BJ (cell line): ENCODE measurements around the gene ASCC3. TPM values are rescaled to one million over a fixed set of nuclear protein-coding genes. Genes with fewer than 3 reads are reported as not detected.

Experiments
- CTCF ChIA-PET: fragments of 350-600 bp; formaldehyde crosslinking; extraction: SDS; loops from one replicate; lab custom pipeline; 2021; ENCODE audit warnings: antibody characterized with exemption, inconsistent platforms; lab: Yijun Ruan, JAX
- POLR2A ChIA-PET: fragments of 300-600 bp; sonication (Branson Sonifier 250); formaldehyde crosslinking; extraction: SDS; loops from one replicate; lab custom pipeline; 2021; ENCODE audit warnings: antibody characterized with exemption; lab: Charles Lee
- DNase-seq: peaks from one replicate; pipeline ENCODE4 v3.0.0-alpha.2; 2011; ENCODE audit warnings: low read depth
- H3K27me3 ChIP-seq: 2 replicates; pipeline ENCODE4 v1.6.0; 2011; ENCODE audit warnings: low read length; ENCODE audit not compliant: control insufficient read depth, insufficient read depth
- H3K36me3 ChIP-seq: 2 replicates; pipeline ENCODE4 v1.5.1; 2011; ENCODE audit warnings: low read length; ENCODE audit not compliant: control insufficient read depth, insufficient read depth
- H3K4me3 ChIP-seq: 2 replicates; pipeline ENCODE4 v1.5.1; 2011; ENCODE audit warnings: low read depth, mild to moderate bottlenecking, control low read depth, low read length
- polyA plus RNA-seq: library from polyadenylated mRNA; depleted of rRNA; stranded (reverse); fragments of >200 nt; gene quantifications from 2 replicates; pipeline ENCODE4 v1.2.3, GENCODE V29; 2011
- TF ChIP-seq, protein P1 (sequence below): IDR thresholded peaks from 2 replicates; pipeline ENCODE4 v1.5.1; 2011; ENCODE audit warnings: low read depth, mild to moderate bottlenecking, control low read depth, inconsistent platforms, low read length, moderate library complexity; ENCODE audit not compliant: insufficient read depth

Gene ASCC3
- polyA plus RNA-seq, 1 experiment = 30.4 TPM

DNA sequence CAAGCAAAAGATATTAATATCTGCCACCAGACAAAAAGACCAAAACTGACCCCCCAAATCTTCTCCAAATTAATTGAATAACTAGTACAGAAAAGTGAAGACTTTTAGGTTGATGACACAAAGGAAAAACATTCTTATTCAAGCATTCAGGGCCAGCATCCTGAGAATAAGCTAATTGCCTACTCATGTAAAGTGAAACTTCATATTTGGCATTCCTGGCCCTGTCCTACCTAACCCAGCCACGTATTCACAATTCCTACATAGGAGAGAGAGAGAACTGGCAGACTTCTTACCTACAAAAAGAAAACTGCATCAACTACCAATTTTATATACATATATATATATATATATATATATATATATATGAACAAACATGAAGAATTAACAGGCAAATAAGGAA lies 4.9 kb upstream of the ASCC3 start:
- ChIA-PET CTCF (no interaction called here), POLR2A (no interaction called here)
- Histone ChIP-seq H3K27me3 (no peaks in the 10 kb centered on the region), H3K36me3 (no peaks in the 10 kb centered on the region), H3K4me3 (no peak overlapping the region)
- TF ChIP-seq, protein P1, sequence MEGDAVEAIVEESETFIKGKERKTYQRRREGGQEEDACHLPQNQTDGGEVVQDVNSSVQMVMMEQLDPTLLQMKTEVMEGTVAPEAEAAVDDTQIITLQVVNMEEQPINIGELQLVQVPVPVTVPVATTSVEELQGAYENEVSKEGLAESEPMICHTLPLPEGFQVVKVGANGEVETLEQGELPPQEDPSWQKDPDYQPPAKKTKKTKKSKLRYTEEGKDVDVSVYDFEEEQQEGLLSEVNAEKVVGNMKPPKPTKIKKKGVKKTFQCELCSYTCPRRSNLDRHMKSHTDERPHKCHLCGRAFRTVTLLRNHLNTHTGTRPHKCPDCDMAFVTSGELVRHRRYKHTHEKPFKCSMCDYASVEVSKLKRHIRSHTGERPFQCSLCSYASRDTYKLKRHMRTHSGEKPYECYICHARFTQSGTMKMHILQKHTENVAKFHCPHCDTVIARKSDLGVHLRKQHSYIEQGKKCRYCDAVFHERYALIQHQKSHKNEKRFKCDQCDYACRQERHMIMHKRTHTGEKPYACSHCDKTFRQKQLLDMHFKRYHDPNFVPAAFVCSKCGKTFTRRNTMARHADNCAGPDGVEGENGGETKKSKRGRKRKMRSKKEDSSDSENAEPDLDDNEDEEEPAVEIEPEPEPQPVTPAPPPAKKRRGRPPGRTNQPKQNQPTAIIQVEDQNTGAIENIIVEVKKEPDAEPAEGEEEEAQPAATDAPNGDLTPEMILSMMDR = no peak
- DNase-seq = no peak

DNA sequence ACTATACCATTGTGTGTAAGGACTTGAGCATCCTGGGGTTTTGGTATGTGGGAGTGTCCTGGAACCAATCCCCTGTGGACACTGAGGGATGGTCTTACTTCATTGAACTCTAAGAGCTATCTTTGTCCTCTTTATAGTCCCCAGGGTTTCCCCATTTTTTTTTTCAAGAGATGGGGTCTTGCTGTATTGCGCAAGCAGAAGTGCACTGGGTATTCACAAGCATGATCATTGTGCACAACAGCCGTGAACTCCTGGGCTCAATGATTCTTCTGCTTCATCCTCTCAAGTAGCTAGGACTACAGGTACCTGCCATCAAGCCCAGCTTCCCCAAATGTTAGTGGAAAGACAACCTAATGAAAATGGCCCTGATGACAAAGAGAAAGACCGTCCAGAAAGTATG lies 2.2 kb upstream of the ASCC3 start:
- TF ChIP-seq, protein P1 = no peak
- Histone ChIP-seq H3K27me3 (no peaks in the 10 kb centered on the region), H3K4me3 (no peak overlapping the region), H3K36me3 (no peaks in the 10 kb centered on the region)
- ChIA-PET POLR2A (no interaction called here), CTCF (interaction anchor here (1.3 kb wide), 1 partner anchor 12 kb away, joined by 4 read pairs; no protein-coding TSS in a partner anchor)
- DNase-seq = no peak

DNA sequence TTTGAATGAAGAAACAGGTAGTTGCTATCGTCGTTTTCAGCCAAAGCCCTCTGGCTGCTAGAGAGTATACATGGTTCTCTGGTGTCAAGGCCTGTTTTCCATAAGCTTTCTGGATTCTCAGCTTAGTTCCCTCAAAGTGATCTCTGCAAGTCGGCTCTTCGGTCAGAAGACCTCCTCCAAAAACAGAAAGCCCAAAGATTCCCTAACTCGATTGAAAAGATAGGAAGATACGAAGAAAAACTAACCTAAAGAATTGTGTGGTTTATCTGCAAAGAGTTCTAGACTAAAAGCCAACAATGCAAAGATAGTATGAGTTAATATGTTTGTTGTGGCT lies 545 bp upstream of the ASCC3 start:
- TF ChIP-seq, protein P1 = no peak
- Histone ChIP-seq H3K27me3 (no peaks in the 10 kb centered on the region), H3K36me3 (no peaks in the 10 kb centered on the region), H3K4me3 (peak overlapping the region; percentile 73)
- POLR2A ChIA-PET = interaction anchor here (0.9 kb wide), 1 partner anchor 202 kb away, joined by 3 read pairs; no protein-coding TSS in a partner anchor
- DNase-seq = no peak
- CTCF ChIA-PET = interaction anchor here (1.9 kb wide), 1 partner anchor 9 kb away, joined by 5 read pairs; no protein-coding TSS in a partner anchor

DNA sequence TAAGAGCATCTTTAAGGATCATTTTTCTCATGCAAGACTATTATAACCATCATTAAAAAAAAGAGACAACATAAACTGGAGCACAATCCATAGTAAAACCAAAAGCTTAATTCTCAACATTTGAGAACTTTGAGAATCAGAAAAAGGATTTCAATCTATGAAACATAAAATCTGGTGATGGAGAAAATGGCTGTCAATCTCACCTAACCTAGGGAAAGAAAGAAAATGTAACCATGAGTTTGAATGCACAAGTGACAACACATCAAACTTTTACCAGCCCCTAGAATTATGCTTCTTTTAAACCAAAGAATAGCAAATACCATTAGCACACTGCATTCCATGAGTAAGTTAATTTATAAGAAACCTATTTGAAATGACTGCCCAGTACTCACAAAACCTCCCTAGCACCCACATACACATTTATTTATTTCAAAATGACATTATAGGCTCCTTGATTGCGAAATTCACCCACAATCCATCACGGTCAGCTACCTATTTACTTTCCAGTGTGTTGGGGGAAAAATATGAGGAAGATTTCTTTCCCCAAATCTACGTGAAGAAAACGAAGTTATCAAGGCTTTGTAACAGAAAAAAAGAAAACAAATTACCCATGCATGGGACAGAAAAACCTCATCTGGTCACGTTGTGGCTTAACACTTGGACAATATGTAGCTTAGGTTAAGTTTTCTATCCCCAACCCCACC lies 828 bp downstream of the ASCC3 start:
- H3K27me3 ChIP-seq = no peaks in the 10 kb centered on the region
- no peak for DNase-seq
- peak overlapping the region; percentile 73 for H3K4me3 ChIP-seq
- ChIA-PET POLR2A (interaction anchor here (0.5 to 0.9 kb wide), 2 partner anchors 11 to 203 kb away, joined by 3 to 10 read pairs; no protein-coding TSS in a partner anchor), CTCF (interaction anchor here (0.9 to 1.9 kb wide), 2 partner anchors 8 to 11 kb away, joined by 3 to 5 read pairs; no protein-coding TSS in a partner anchor)
- TF ChIP-seq, protein P1 = no peak
- H3K36me3 ChIP-seq = no peaks in the 10 kb centered on the region

DNA sequence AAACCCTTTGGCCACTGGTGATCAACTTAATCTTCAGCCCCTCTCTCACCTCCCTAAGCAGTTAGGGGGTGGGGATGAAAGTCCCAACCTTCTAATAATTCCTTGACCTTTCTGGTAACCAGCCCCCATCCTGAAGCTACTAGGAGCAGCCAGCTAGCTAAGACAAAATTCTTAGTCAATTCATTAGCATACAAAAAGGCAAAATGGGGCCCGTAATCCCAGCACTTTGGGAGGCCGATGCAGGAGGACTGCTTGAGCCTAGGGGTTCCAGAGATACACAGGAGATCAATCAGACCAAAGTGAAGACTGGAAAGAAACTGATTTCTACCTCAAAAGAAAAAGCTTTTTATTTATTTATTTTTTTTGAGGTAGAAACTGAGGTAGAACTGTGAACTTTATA lies 1.8 kb downstream of the ASCC3 start:
- DNase-seq = no peak
- Histone ChIP-seq H3K36me3 (no peaks in the 10 kb centered on the region), H3K4me3 (no peak overlapping the region; the same call in 1 of the 2 replicates), H3K27me3 (no peaks in the 10 kb centered on the region)
- TF ChIP-seq, protein P1 = no peak
- POLR2A ChIA-PET = interaction anchor here (0.5 to 0.6 kb wide), 2 partner anchors 12 to 556 kb away, joined by 3 to 10 read pairs; no protein-coding TSS in a partner anchor
- CTCF ChIA-PET = no interaction called here
